Retinal pigment epithelial cell (primary cell): ENCODE measurements around the gene SYNDIG1.

ENCODE experiments used
- DNase-seq: peaks from one replicate; pipeline ENCODE4 v3.0.0-alpha.2; 2010; ENCODE audit warnings: low read depth
- H3K4me3 ChIP-seq: 2 replicates; pipeline ENCODE4 v1.5.1; 2011; ENCODE audit warnings: mild to moderate bottlenecking, low read length, control low read depth, moderate library complexity
- TF ChIP-seq, protein P1 (sequence below): conservative IDR thresholded peaks from 2 replicates; pipeline ENCODE4 v1.5.1; 2011; ENCODE audit warnings: low read depth, low read length, control low read depth, inconsistent platforms

Gene SYNDIG1

DNA sequence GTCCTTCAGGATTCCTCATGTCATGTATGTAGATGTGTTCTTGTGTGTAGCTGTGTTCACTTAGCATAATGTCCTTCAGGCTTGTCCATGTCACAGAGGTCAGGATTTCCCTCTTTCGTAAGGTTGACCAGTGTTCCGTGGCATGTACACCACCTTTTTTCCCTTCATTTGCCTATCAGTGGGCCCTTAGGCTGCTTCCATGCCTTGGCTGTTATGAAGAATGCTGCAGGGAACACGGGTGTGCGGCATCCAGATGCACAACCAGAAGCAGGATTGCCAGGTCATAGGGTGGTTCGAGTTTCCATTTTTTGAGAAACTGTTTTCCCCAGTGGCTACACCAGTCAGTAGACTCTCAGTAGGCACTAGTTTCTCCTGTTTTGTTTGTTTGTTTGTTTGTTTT is 29.2 kb downstream of the SYNDIG1 start:
- no peak for DNase-seq
- TF ChIP-seq, protein P1, sequence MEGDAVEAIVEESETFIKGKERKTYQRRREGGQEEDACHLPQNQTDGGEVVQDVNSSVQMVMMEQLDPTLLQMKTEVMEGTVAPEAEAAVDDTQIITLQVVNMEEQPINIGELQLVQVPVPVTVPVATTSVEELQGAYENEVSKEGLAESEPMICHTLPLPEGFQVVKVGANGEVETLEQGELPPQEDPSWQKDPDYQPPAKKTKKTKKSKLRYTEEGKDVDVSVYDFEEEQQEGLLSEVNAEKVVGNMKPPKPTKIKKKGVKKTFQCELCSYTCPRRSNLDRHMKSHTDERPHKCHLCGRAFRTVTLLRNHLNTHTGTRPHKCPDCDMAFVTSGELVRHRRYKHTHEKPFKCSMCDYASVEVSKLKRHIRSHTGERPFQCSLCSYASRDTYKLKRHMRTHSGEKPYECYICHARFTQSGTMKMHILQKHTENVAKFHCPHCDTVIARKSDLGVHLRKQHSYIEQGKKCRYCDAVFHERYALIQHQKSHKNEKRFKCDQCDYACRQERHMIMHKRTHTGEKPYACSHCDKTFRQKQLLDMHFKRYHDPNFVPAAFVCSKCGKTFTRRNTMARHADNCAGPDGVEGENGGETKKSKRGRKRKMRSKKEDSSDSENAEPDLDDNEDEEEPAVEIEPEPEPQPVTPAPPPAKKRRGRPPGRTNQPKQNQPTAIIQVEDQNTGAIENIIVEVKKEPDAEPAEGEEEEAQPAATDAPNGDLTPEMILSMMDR, result no peak
- H3K4me3 ChIP-seq, result no peak overlapping the region

DNA sequence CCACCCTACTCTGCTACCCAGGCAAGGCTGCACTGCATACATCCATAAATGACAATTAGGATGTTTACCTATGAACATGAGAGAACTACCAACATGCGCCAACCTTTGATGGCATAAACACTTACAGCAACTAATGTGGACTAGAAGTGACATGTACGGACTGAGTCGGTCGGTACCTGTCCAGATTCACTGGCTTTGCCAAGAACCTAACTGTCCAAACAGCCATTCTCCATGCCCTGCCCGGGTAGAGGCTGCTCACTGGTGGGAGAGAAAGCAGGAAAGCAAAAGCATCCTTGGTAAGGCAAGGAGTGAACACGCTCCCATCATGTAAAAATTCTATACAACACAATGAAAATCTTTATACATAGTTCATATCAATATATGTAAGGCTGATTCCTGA is 30.0 kb downstream of the SYNDIG1 start:
- TF ChIP-seq, protein P1, result no peak

DNA sequence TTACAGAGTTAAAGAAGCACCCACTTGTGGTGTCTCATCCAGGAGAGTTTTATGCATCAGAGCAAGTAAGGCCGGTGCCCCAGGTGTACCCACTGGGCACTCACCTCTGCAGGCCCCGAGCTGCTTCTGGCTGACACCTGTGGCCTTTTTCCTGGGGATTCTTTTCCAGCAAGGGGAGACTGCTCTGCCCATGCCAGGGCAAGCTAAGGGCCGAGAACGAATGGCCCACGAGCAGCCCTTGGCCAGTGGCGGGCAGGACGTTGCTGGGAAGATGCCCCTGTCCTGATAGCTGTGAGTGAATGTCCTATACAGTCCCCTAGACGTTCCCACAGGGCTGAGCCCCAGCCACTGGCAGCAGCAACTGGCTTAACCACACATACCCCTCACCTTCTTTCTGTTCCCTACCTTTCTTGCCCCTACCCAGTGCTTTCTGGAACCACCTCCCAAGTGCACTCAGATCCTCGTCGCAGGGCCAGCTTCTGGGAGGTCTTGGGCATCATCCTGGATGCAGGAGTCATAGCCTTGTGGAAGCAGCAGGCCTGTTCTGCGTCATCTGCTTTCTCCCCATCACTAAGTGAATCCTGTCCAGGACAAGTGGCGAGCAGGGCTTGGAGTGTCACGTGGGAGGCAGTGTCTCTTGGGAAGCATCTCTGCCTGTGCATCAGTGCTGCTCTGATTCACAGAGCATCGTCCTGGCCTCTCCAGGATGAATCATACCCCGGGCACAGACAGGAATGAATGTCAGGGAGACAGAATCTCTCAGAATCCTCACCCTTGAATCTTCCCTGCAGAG is 32.5 kb downstream of the SYNDIG1 start:
- no peak for DNase-seq
- TF ChIP-seq, protein P1, result no peak

More for the DNA sequence above, 30.0 kb downstream of the SYNDIG1 start:
- no peak overlapping the region for H3K4me3 ChIP-seq
- DNase-seq, result no peak

DNA sequence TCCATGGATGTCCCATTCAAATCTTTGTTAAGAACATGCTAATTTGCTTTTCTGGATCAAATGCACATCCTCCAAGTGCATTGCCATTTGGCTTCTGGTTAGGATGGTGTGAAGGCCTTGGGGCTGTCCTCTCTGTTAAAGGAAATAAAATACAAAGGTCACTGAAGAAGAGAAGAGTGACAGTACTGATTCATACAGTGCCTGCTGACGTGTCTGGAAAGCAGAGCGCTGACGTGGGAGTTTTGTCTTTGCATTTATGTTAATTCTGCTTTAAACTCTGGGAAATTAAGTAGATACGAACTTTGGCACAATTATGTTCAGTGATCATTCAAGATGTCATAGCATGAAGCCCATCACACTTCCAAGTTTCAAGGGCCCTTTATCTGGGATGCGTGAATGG is 33.2 kb downstream of the SYNDIG1 start:
- TF ChIP-seq, protein P1, result no peak
- H3K4me3 ChIP-seq, result no peak overlapping the region
- DNase-seq, result no peak

More for the DNA sequence above, 32.5 kb downstream of the SYNDIG1 start:
- no peak overlapping the region for H3K4me3 ChIP-seq

DNA sequence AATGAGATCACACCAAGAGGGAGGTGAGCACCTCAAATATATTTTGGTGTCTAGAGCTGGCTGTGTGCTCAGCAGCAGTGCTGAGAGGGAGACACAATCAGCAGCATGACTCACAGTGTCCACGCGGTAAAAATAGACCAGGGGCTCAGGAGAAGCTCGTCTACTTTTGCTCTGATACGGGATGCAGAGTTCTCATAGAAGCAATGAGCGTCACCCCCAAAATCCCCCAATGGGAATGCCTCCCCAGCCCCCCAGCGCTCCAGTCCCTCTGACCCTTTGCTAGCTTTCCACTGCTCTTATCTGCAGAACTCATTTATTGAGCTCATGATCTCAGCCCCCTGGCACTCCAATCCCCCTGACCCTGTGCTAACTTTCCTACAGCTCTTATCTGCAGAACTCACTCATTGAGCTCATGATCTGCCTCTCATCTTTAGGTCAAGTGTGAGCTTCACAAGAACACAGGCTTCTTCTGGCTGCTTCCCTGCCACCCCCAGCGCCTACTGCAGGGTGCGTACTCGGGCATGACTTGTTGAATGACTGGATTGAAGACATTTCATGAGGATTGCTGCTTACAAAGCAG is 34.0 kb downstream of the SYNDIG1 start:
- DNase-seq, result no peak
- no peak overlapping the region for H3K4me3 ChIP-seq
- TF ChIP-seq, protein P1, result no peak

DNA sequence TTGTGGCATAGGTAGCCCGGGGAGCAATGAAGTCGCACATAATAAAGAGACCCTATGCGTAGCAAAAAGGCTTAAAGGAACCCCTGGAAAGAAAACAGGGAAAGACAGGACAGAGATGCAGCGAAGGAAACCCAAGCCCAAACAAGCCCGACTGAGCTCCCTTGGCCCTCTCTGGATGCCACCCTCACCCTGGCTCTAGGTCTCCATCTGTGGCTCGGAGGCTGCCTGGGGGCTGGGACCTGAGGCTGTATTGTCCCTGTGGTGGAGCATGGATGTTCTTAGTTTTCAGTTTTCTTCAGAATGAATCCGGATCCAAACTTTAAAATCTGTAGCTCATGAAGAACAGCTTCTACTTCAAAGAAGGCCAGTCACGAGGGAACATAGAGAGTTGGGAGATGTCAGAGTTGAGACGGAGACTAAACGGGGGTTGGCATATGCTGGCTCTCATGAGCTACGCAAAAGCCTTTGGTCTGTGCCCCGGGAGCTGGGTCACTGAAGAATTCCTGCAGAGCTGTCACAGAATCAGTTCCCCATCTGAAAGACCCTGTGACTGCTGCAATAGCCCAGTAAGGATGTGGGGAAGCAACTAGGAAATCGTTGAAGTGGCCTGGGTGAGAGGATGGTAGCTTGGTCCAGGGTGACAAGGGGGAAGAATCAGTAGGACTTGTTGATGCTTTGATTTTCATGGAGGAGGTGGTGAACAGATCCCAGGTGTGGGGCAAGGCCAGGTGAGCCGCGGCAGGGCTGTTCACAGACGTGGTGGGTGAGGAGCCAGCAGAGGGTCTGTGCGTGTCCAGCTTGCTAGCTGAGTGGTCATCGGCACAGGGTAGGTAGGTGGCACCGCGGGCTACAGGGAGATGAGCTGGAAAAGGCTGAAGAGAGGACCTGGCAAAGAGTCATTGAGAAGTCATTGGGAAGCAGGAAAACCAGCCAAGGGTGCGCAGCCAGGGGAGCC is 35.2 kb downstream of the SYNDIG1 start:
- no peak overlapping the region for H3K4me3 ChIP-seq
- TF ChIP-seq, protein P1, result no peak

More for the DNA sequence above, 35.2 kb downstream of the SYNDIG1 start:
- no peak for DNase-seq
